ENCODE data around the gene TMEM87A.

DNA sequence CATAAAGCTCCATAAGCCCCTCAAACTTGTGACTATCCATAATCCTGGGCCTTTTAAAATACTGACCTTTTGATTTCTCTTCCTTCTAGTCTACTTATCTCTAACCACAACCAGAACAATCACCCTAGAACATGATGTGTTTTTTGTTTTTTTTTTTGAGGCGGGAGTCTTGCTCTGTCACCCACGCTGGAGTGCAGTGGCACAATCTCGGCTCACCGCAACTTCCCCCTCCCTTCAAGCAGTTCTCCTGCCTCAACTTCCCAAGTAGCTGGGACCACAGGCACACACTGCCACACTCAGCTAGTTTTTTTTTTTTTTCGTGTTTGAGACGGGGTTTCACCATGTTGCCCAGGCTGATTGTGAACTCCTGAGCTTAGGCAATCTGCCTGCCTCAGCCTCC, 90.3 kb downstream of the TMEM87A start:
- TF ChIP-seq, protein P1, sequence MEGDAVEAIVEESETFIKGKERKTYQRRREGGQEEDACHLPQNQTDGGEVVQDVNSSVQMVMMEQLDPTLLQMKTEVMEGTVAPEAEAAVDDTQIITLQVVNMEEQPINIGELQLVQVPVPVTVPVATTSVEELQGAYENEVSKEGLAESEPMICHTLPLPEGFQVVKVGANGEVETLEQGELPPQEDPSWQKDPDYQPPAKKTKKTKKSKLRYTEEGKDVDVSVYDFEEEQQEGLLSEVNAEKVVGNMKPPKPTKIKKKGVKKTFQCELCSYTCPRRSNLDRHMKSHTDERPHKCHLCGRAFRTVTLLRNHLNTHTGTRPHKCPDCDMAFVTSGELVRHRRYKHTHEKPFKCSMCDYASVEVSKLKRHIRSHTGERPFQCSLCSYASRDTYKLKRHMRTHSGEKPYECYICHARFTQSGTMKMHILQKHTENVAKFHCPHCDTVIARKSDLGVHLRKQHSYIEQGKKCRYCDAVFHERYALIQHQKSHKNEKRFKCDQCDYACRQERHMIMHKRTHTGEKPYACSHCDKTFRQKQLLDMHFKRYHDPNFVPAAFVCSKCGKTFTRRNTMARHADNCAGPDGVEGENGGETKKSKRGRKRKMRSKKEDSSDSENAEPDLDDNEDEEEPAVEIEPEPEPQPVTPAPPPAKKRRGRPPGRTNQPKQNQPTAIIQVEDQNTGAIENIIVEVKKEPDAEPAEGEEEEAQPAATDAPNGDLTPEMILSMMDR (conservative IDR thresholded peaks at IDR 0.05), result no peak
- no peak for TF ChIP-seq ZFX (IDR thresholded peaks at IDR 0.05)

Measured in C4-2B (cell line).